ENCODE results near the gene CENPX.
"Not testable (repeated sequence)": the region's sequence is repeated elsewhere in the genome, so short reads cannot be mapped to it uniquely, and the experiment has no call there.

The CENPX gene

GRCh38 chr17:81995463-81996231, 27.0 kb downstream of the CENPX start:
- no peak for DNase-seq

DNA sequence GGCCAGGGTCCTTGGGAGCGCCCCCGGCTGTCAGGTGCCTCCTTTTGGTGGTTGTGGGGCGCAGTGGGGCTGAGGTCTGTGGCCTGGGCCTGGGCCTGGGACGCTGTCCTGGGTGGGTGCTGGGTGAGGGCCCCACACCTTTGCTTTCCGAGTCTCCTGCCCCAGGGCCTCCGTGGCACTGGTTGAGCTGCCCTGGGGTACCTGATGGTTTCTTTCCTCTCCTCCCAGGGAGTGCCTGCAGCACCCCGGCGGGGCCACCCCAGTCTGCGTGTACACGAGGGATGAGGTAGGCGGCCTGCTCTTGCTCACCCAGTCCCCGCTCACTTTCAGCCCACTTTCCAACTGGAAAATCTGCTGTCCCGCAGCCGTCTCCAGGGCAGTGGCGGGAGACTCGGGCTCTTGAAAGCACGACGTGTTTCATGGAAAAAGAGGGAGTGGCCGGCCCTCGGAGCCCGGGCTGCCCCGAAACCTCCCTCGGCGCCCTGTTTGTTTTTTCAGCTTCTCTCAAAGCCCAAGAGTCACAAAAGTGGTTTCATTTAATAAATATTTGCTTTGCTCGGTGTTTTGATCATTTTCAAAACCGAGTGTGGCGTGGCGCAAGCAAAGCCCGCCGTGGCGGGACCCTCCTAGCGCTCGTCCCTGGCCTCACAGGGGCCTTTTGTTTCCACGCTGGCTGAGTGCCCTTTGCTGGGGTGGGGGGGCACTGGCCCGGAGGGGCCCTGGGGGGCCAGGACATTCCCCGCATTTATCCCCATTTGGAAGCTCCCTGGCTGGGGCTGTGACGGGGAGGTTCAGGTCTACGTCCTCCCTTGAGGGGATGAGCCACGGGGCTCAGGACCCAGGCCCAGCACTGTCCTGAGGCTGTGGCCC, 27.9 kb downstream of the CENPX start:
- DNase-seq, result no peak

DNA sequence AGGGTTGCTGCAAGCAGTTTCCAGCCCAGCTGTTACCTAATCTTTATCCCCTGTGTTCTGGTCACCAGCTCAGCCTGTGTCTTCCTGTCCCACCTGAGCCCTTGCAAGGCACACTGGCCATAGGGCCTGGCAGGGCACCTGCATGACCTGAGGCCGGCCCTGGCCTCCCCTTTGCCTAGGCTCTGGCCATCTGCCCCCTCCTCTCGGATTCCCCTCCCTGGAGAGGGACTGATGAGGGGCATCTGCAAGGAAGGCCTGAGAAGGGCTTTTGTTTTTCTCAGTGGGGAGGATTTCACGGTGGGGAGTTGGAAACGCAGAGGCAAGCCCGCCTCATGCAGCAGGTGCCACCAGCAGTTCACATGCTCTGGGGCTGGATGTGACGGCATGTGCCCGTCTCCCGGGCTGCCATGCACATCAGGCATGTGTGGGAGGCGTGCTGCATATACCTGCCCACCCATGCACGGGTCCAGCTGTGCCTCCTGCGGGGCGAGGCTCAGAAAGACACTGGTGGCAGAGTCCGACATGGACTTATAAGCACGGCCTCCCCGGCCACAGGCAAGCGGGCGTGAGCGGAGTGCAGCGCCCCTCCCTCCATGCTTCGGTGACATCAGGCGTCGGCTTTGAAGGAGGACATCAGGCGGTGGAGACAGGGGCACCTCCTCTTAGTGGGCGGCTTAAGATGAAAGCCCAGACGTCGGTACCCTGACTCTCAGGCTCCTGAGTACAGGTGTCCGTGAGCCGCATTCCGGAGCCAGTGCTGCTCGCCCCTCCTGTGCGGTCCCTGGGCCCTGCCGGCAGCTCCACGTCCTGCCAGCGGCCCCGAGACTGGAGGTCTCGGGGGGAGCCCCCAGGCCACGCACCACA, 28.7 kb downstream of the CENPX start:
- DNase-seq, result no peak

DNA sequence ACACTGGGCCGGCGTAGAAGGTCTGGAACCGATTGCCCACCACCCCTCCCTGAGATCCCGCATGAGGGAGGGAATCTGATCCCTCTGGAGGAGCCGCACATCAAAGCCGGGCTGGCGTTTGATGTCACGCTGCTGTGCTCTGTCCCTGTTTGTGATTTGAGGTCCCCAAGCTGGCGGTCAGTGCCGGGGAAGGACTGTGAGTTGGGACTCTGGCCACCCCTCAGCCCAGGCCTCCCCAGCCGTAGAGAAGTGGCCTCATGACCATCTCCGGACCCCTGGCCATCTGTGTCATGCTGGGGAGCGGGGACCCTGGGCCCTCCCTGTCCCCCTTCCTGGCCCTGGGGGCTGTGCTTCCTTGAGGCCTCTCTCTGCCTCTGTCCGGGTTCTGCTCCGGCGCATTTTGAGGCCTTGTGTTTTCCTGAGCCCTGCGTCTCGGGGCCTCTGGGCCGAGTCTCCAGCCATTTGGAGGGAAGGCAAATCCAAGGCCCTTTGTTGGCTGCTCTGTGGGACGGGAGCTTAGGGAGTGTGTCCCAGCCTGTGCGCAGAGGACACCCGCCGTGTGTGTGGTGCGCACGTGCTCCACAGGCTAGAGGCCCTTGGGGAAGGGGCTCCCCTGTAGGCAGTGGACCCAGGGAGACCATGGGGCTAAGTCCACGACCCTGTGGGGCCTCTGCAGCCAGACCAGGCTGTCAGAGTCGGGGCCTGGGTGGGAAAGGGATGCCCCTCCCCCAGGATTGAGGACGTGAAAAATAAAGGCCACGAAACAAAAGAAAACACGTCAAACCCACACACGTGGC, 30.2 kb downstream of the CENPX start:
- no peak for DNase-seq

- DNase-seq, result no peak
Observed at GRCh38 chr17:81991684-81992305, 30.9 kb downstream of the CENPX start.

DNA sequence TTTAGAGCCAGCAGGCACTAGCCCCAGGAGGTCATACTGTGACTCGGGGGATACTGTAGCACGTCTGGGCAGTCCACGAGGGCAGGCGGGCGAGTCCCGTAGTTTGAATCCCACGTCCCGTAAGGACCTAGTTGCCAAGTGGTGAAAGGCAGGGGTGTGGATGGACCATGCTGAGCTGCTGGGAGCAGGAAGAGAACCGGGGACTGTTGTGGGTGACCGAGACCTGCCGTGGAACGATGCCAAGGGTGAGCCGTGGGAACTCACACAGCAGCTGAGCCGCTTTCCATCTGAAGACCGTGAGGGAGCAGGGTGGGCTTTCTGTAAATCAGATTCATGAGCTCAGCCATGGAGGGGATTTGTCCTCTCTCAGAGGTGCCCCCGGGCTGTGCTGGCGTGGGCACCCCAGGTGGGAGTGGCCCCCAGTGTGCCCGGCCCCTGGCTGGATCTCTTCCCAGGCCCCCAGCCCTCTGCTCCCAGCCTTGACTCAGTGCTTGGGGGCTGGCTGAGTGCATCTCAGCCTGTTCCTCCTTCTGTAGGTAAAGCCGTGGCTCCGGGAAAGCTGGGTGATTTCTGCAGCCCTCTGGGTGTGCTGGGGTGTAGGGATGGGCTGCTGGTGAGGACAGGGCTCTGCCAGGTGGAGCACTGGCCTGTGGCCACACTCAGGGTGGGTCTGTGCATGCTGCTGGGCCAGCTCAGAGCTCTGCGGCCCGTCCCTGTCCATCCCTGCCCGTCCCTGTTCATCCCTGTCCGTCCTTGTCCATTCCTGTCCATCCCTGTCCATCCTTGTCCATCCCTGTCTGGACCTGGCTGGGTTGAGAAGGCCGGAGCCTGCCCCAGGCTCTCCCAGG, 31.6 kb downstream of the CENPX start:
- no peak for DNase-seq

DNA sequence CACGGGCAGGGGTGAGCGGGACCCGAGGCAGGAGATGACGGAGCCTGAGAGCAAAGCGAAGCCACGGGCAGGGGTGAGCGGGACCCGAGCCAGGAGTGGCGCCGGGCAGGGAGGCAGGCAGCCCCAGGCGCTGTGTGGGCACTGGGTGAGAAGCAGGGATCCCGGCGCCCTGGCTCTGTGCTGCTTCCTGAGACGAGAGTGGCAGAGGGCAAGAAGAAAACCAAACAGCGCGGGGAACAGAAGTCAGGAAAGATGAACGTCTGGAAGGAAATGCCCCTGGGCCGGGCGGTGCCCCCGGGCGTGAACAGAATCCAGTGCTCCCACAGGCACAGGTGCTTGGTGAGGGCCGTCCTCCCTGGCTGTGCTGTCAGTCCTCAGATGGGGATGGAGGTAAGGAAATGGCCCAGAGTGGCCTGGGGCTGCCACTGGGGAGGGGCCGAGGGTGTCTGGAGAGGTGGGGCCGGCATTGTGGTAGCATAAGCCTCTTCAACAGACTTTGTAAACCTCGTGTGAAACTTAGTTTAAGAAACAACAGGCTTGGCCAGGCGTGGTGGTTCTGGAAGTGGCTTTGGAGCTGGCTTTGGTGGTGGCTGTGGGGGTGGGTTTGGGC, 35.4 kb downstream of the CENPX start:
- no peak for DNase-seq

- no peak for DNase-seq
Observed at GRCh38 chr17:81986606-81987005, 36.1 kb downstream of the CENPX start.

DNA sequence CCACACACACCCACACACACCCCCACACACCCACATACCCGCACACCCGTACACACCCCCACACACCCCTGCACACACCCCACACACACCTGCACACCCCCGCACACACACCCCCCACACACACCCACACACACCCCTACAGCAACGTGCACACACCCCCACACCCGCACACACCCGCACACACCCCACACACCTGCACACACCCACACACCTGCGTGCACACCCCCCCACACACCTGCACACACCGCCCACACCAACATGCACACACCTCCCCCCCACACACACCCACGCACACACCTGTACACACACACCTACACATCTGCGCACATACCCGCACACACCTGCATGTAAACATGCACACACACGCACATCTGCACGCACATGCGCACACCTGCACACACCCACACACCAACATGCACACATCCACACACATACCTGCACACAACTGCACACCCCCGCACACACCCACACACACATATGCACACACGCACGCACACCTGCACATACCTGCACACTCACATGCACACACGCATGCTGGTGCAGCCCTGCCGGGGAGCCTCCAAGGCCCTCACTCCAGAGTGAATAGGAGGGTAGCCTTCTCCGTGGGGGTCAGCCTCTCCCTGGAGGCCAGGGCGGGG, 37.8 kb downstream of the CENPX start:
- DNase-seq, result no peak

DNA sequence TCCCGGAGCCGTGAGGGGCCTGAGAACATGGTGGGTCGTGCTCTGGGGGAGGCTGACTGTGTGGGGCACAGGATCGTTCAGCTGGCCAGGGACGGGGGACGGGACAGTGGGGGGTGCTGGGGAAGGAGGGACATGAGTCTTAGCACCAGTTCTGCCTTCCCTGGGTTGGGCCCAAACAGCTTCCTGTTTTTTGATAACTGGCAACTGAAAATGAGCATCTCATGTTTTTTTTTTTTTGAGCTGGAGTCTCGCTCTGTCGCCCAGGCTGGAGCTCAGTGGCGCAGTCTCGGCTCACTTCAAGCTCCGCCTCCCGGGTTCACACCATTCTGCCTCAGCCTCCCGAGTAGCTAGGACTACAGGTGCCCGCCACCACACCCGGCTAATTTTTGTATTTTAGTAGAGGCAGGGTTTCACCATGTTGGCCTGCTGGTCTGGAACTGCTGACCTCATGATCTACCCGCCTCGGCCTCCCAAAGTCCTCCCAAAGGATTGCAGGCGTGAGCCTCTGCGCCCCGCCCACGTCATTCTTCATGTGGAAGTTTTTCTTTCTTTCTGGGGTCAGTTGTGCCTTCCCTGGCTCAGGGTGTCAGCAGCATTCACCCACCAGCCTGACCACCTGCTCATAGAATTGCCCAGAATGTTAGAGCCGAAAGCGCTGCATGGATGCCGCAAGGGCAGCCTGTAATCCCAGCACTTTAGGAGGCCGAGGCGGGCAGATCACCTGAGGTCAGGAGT, 38.9 kb downstream of the CENPX start:
- no peak for DNase-seq

DNA sequence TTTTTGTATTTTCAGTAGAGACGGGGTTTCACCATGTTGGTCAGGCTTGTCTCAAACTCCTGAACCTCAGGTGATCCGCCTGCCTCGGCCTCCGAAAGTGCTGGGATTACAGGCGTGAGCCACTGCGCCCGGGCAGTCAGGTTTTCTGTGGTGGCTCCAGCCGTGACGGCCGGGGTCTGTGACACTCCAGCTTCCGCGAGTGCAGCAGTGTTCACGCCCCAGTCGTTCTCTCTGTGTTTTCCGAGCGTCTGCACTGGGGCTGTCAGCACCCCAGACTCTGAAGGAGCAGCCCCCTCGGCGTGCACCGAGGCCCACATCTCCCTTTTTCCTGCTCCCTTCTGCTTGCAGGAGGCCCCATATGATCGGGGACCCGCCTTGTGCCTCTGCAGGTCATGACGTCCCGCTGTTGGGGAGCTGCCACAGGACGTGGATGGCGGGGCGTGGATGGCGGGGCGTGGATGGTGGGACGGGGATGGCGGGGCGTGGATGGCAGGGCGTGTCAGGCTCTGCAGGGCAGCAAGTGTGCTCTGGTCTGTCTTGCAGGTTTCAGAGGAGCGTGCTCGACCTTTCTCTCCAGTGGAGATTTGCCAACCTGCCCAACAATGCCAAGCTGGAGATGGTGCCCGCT, 39.6 kb downstream of the CENPX start:
- no peak for DNase-seq

GRCh38 chr17:81981511-81981910, 41.2 kb downstream of the CENPX start:
- DNase-seq, result not testable (repeated sequence)

DNA sequence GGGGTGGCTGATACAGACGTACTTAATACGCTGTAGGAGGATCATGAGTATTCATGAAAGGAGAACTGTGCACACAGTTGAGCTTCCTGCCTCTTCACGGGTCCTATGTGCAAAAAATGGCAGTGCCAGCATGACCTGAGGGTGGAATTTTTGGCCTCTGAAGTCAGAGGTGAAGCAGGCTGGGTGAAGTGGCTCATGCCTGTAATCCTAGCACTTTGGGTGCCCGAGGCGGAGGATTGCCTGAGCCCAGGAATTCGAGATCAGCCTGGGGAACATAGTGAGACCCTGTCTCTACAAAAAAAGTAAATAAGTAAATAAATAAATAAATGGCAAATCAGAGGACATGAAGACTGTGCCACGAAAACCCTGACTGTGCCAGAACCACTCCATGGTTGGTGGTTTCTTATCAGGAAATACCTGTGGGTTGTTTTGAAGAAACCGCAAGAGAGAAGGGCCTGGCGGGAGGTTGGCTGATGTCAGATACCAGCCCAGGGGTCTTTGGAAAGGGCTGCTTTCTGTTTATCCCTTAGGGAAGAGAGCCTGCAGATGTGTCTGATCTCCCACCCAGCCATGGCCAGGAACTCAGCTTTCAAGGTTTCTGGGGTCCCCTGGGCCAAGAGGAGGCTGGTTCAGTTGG, 41.9 kb downstream of the CENPX start:
- DNase-seq, result no peak

- no peak for DNase-seq
Observed at GRCh38 chr17:81980122-81980521, 42.6 kb downstream of the CENPX start.

DNA sequence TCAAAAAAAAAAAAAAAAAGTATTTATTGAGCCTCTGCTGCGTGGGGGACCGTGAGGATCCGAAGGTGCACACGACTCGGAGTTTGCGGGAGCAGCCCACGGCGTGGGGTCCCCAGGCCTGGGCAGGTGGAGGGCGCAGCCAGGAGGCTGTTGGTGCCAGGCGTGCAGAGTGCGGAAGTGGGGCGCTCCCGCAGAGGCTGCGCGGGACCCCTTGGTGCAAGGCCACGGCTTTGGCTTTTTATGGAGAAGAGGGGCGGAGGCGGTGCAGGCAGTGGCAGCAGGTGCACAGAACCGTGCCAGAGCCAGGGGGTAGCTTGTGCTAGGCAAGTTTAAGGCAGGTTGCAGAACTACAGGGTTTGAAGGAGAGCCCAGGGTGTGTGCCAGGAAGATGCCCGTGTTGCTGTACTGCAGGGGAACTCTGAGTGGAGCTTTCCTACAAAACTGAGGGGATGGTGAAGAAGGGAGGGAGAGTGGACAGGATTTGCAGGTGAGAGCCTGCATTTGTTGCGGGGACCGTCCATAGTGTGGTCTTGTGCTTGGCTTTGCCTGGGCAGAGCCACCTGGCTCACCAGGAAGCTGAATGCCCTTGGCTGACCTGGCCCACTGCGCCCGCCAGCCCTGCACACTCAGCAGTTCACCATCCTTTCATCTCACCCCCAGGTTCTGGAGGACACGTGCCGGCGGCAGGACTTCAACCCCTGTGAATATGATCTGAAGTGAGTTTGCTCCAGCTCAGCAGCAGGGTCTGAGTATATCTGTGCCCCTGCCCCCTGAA, 44.0 kb downstream of the CENPX start:
- no peak for DNase-seq

GRCh38 chr17:81977211-81977808, 45.4 kb downstream of the CENPX start, which contains the start of gene ASPSCR1:
Gene ASPSCR1, plus strand, starts transcription at chr17:81977629. Its CDS starts 18 bp downstream, at chr17:81977647.
- peak; percentile 93 for DNase-seq

All from stimulated activated CD4-positive, alpha-beta T cell treated with anti-CD3 and anti-CD28 coated beads, Interleukin-12 subunit alpha, Interleukin-12 subunit beta, amount 100 ng/mL, for 4 hours (primary cell).